PC-3 (cell line): ENCODE results near the gene POLR2E. TPM values are rescaled to one million over a fixed set of nuclear protein-coding genes. Genes with fewer than 3 reads are reported as not detected.
A peak's percentile ranks its signal among the peaks of the same experiment; 100 is the strongest.

ENCODE experiments used
- ATAC-seq: fragments of 200-7000 bp; cut with Tn5 transposase; 2 replicates; pipeline ENCODE4 v1.9.1; 2020; ENCODE audit warnings: mild to moderate bottlenecking, moderate library complexity
- BruUV-seq: library from RNA; stranded (reverse); fragments of 400-500 nt; replicated peaks from 2 replicates; lab custom pipeline; 2021; lab: Mats Ljungman, UMichigan
- CTCF ChIA-PET: fragments of 300-600 bp; sonication (Branson Sonifier 250); formaldehyde crosslinking; loops from one replicate; lab custom pipeline; 2022; ENCODE audit warnings: antibody characterized with exemption; lab: Charles Lee
- POLR2A ChIA-PET: fragments of 300-600 bp; sonication (Branson Sonifier 250); formaldehyde crosslinking; loops from one replicate; lab custom pipeline; 2022; ENCODE audit warnings: antibody characterized with exemption; ENCODE audit not compliant: unreplicated experiment; lab: Charles Lee
- DNase-seq: peaks from one replicate; pipeline ENCODE4 v3.0.0-alpha.2; 2015
- H2AFZ ChIP-seq: fragments of 300-600 bp; sonication (generic); 2 replicates; pipeline ENCODE4 v1.6.0; 2016; ENCODE audit warnings: antibody characterized with exemption, low read length
- H3F3A ChIP-seq: fragments of 300-600 bp; sonication (generic); one replicate; pipeline ENCODE4 v1.6.0; 2017; ENCODE audit warnings: antibody characterized with exemption, low read length, control low read depth, mild to moderate bottlenecking; ENCODE audit not compliant: unreplicated experiment
- H3K27ac ChIP-seq: fragments of 300-600 bp; sonication (generic); 2 replicates; pipeline ENCODE4 v1.5.1; 2016; ENCODE audit warnings: mild to moderate bottlenecking, low read length
- H3K27me3 ChIP-seq: fragments of 300-600 bp; sonication (generic); 2 replicates; pipeline ENCODE4 v1.6.1; 2016; ENCODE audit warnings: low read length, mixed read lengths
- H3K36me3 ChIP-seq: fragments of 300-600 bp; sonication (generic); 2 replicates; pipeline ENCODE4 v1.6.1; 2016; ENCODE audit warnings: low read depth, mixed run types, low read length, mixed read lengths
- H3K4me1 ChIP-seq: fragments of 300-600 bp; sonication (generic); 2 replicates; pipeline ENCODE4 v1.5.1; 2016; ENCODE audit warnings: low read length; ENCODE audit not compliant: insufficient read depth
- H3K4me2 ChIP-seq: fragments of 300-600 bp; sonication (generic); 2 replicates; pipeline ENCODE4 v1.6.0; 2016; ENCODE audit warnings: low read length
- H3K4me3 ChIP-seq: fragments of 300-600 bp; sonication (generic); 2 replicates; pipeline ENCODE4 v1.5.1; 2016; ENCODE audit warnings: mild to moderate bottlenecking, low read length, mixed read lengths
- H3K79me2 ChIP-seq: fragments of 300-600 bp; sonication (generic); 2 replicates; pipeline ENCODE4 v1.6.1; 2017; ENCODE audit warnings: low read length, mixed read lengths
- H3K9ac ChIP-seq: fragments of 300-600 bp; sonication (generic); 2 replicates; pipeline ENCODE4 v1.6.0; 2016; ENCODE audit warnings: mild to moderate bottlenecking, low read length
- H3K9me2 ChIP-seq: fragments of 300-600 bp; sonication (generic); replicated peaks from 2 replicates; pipeline ENCODE4 v1.6.1; 2016; ENCODE audit warnings: mixed run types, low read length, mixed read lengths
- H3K9me3 ChIP-seq: fragments of 300-600 bp; sonication (generic); 2 replicates; pipeline ENCODE4 v1.6.1; 2016; ENCODE audit warnings: low read length, mixed read lengths
- H4K20me1 ChIP-seq: fragments of 300-600 bp; sonication (generic); 2 replicates; pipeline ENCODE4 v1.6.1; 2016; ENCODE audit warnings: low read length, mixed read lengths
- EZH2 ChIP-seq: fragments of 300-600 bp; sonication (generic); IDR thresholded peaks from one replicate; pipeline ENCODE4 v1.6.1; 2017; ENCODE audit warnings: antibody characterized with exemption, mild to moderate bottlenecking, low read length; ENCODE audit not compliant: unreplicated experiment
- EZH2phosphoT487 ChIP-seq: fragments of 300-600 bp; sonication (generic); IDR thresholded peaks from 2 replicates; pipeline ENCODE4 v1.6.1; 2018; ENCODE audit warnings: mild to moderate bottlenecking, antibody characterized with exemption, low read length, borderline replicate concordance
- intact Hi-C: fragments of 100-400 bp; cut with micrococcal nuclease; formaldehyde crosslinking; loops from 2 replicates; pipeline ENCODE4 v1.9.0; 2023
- total RNA-seq: library from RNA; depleted of rRNA; stranded (reverse); fragments of >200 nt; gene quantifications from 2 replicates; pipeline ENCODE4 v1.2.3, GENCODE V29; 2014
- TF ChIP-seq, protein P1 (sequence below): fragments of 300-600 bp; sonication (generic); conservative IDR thresholded peaks from 2 replicates; pipeline ENCODE4 v1.5.1; 2017; ENCODE audit warnings: antibody characterized with exemption, low read depth, mild to moderate bottlenecking, low read length

POLR2E gene
- total RNA-seq, 1 experiment from 2014 or later = 375 TPM

DNA sequence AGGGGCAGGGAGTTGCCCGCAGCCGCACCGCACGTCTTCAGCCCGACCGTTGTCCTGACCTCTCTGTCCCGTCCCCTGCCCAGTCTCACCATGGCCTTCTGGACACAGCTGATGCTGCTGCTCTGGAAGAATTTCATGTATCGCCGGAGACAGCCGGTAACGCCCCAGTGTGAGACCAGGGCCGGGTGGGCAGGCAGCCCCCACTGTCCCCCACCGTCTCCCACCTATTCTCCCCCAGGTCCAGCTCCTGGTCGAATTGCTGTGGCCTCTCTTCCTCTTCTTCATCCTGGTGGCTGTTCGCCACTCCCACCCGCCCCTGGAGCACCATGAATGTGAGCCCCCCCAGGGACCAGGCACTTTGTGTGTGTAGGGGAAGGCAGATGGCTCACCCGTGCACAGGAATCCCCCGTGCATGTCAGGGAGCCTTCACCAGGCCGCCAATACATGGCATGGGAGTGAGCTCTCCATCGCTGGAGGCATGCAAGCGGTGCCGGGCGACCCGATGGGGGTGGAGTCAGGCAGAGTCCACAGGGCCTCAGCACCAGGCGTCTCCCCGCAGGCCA is 53.8 kb downstream of the POLR2E start:
- no peaks in the 10 kb centered on the region for H3K9me3 ChIP-seq
- H3K9ac ChIP-seq = no peak overlapping the region
- no peaks in the 10 kb centered on the region for H3K79me2 ChIP-seq
- 0 out of 2 replicates have a peak overlapping the region, but pooled peaks have one; percentile 73 for H2AFZ ChIP-seq
- no peaks in the 10 kb centered on the region; the same call in 1 of the 2 replicates for H3K36me3 ChIP-seq
- no TSS peak for BruUV-seq
- ATAC-seq = no peak
- peak overlapping the region; percentile 95 for H3K4me2 ChIP-seq
- H4K20me1 ChIP-seq = no peaks in the 10 kb centered on the region
- no peak for DNase-seq
- TF ChIP-seq, protein P1, sequence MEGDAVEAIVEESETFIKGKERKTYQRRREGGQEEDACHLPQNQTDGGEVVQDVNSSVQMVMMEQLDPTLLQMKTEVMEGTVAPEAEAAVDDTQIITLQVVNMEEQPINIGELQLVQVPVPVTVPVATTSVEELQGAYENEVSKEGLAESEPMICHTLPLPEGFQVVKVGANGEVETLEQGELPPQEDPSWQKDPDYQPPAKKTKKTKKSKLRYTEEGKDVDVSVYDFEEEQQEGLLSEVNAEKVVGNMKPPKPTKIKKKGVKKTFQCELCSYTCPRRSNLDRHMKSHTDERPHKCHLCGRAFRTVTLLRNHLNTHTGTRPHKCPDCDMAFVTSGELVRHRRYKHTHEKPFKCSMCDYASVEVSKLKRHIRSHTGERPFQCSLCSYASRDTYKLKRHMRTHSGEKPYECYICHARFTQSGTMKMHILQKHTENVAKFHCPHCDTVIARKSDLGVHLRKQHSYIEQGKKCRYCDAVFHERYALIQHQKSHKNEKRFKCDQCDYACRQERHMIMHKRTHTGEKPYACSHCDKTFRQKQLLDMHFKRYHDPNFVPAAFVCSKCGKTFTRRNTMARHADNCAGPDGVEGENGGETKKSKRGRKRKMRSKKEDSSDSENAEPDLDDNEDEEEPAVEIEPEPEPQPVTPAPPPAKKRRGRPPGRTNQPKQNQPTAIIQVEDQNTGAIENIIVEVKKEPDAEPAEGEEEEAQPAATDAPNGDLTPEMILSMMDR = no peak
- TF ChIP-seq EZH2phosphoT487 (no peak), EZH2 (no peak)
- ChIA-PET POLR2A (no interaction called here), CTCF (no interaction called here)
- H3K4me3 ChIP-seq = peak overlapping the region; percentile 77
- no peak overlapping the region for H3K27ac ChIP-seq
- H3K27me3 ChIP-seq = no peaks in the 10 kb centered on the region
- H3F3A ChIP-seq = no peaks in the 10 kb centered on the region
- H3K9me2 ChIP-seq = no peaks in the 10 kb centered on the region
- intact Hi-C loops = no loop called here
- H3K4me1 ChIP-seq = peaks cover 16% of the 10 kb centered on the region; the same call in 1 of the 2 replicates

DNA sequence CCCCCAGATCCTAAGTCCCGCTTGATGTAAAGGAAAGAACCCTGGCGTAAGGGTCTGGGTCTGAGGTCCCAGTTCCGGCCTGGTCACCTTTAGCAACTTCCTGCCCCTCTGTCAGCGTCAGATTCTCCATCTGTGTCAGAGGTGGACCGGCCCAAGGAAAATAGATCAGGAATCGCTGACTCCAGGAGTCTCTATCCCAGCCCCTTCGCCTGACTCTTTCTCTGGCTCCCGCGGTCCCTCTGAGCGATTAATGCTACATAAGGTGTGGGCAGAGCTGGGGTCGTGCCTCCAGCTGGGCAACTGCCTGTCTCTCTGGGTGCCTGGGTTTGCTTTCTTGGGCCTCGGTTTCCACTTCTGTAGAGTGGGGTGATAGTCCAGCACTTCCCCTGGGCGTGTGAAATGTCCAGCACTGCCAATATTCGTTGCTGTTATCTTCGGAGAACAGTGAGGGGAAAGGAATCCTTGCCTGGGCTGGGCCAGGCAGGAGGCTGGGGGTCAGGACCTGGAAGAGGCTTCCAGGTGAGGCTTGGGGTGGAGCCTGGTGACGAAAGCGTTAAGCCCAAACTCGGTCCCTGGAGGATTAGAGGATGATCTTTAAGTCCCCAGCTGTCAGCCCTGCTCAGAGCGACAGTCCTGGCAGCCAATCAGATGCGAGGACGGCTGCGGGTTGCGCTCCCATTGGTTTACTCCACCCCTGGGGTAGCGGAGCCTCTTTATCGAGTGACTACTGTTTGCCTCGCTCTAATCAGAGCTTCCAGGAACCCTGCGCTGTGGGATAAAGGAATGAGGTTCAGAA is 54.5 kb downstream of the POLR2E start:
- Histone ChIP-seq H3F3A (no peaks in the 10 kb centered on the region), H3K4me2 (peak overlapping the region; percentile 95), H3K4me1 (peaks cover 16% of the 10 kb centered on the region; the same call in 1 of the 2 replicates), H4K20me1 (no peaks in the 10 kb centered on the region), H3K9ac (peak overlapping the region; percentile 71), H3K79me2 (no peaks in the 10 kb centered on the region), H2AFZ (peak overlapping the region; percentile 56), H3K36me3 (no peaks in the 10 kb centered on the region; the same call in 1 of the 2 replicates), H3K4me3 (peak overlapping the region; percentile 77), H3K9me2 (no peaks in the 10 kb centered on the region), H3K27ac (peak overlapping the region; percentile 33), H3K27me3 (no peaks in the 10 kb centered on the region), H3K9me3 (no peaks in the 10 kb centered on the region)
- POLR2A ChIA-PET = no interaction called here
- intact Hi-C loops = no loop called here
- no peak for TF ChIP-seq EZH2phosphoT487
- TF ChIP-seq, protein P1 = no peak
- TF ChIP-seq EZH2 = no peak
- no TSS peak for BruUV-seq
- CTCF ChIA-PET = no interaction called here
- DNase-seq = peak; percentile 91
- peak; percentile 66 for ATAC-seq
